ENCODE measurements around the gene PNPLA2.

The PNPLA2 gene

GRCh38 chr11:819943-820649 is 1.4 kb downstream of the PNPLA2 start:
- DNase-seq: peak; percentile 81

GRCh38 chr11:820655-821511 is 2.2 kb downstream of the PNPLA2 start:
- DNase-seq: peak; percentile 55

- DNase-seq: no peak
Measured at GRCh38 chr11:821512-822371, 3.0 kb downstream of the PNPLA2 start.

GRCh38 chr11:823441-824291 is 5.0 kb downstream of the PNPLA2 start:
- no peak for DNase-seq

GRCh38 chr11:824292-824880 is 5.7 kb downstream of the PNPLA2 start:
- no peak for DNase-seq

GRCh38 chr11:824942-825341 is 6.2 kb downstream of the PNPLA2 start:
- DNase-seq: no peak

GRCh38 chr11:825366-826226 is 6.9 kb downstream of the PNPLA2 start:
- DNase-seq: no peak

- no peak for DNase-seq
Measured at GRCh38 chr11:826227-826621, 7.5 kb downstream of the PNPLA2 start.

GRCh38 chr11:826836-827145 is 8.1 kb downstream of the PNPLA2 start:
- no peak for DNase-seq

- no peak for DNase-seq
Measured at GRCh38 chr11:827146-827896, 8.6 kb downstream of the PNPLA2 start.

GRCh38 chr11:827897-828192 is 9.1 kb downstream of the PNPLA2 start, which contains the start of gene CRACR2B:
Gene CRACR2B (plus strand): TSS chr11:827919. CDS start chr11:828608, 689 bp downstream.
- no peak for DNase-seq

- no peak for DNase-seq
Measured at GRCh38 chr11:828506-829175, 9.9 kb downstream of the PNPLA2 start.

- no peak for DNase-seq
Measured at GRCh38 chr11:829176-829846, 10.6 kb downstream of the PNPLA2 start.

- no peak for DNase-seq
Measured at GRCh38 chr11:829847-830294, 11.2 kb downstream of the PNPLA2 start.

GRCh38 chr11:830295-831117 is 11.8 kb downstream of the PNPLA2 start:
- DNase-seq: no peak

GRCh38 chr11:831118-831864 is 12.6 kb downstream of the PNPLA2 start:
- no peak for DNase-seq

GRCh38 chr11:831961-832528 is 13.3 kb downstream of the PNPLA2 start:
- no peak for DNase-seq
